GM19467 (cell line): ENCODE data around the gene PLOD3.
A peak's percentile ranks its signal among the peaks of the same experiment; 100 is the strongest.

Experiments used
- ATAC-seq: cut with Tn5 transposase; IDR thresholded peaks from one replicate; pipeline ENCODE4 v1.9.1; 2021; ENCODE audit warnings: mild to moderate bottlenecking, moderate library complexity; ENCODE audit not compliant: unreplicated experiment

PLOD3 gene

DNA sequence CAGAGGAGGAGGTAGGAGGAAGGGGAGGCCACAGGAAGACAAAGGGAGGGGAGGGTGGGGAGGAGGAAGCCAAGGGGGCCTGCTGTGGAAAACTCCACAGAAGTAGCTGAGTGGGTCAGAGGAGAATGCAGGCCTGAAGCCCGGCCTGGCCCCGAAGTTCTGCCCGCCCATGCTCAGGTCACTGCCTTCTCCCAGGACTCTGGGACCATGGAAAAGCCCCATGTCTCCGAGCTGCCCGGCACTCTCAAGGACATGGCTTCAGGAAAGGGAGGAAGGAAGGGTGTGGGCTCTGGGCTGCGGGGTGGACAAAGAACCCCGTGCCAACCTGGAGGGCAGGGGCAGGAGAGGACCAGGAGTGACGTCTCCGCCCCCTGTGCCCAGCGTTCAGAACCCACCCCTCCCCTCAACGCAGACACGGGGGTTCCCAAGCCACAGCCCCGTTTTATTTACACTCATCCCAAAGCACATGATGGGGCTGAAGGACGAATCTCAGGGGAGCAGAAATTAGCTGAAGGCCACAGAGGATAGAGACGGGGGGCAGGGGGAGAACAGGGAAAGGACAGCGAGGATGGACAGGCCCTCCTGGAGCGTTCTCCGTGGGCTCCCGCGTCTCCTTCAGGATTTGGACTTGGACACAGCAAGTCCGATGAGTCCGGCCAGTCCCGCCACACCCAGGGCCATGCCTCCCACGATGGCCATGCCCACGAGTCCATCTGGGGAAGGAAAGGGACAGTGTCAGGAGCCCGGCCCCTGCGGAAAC, 22.0 kb upstream of the PLOD3 start:
- no peak for ATAC-seq

DNA sequence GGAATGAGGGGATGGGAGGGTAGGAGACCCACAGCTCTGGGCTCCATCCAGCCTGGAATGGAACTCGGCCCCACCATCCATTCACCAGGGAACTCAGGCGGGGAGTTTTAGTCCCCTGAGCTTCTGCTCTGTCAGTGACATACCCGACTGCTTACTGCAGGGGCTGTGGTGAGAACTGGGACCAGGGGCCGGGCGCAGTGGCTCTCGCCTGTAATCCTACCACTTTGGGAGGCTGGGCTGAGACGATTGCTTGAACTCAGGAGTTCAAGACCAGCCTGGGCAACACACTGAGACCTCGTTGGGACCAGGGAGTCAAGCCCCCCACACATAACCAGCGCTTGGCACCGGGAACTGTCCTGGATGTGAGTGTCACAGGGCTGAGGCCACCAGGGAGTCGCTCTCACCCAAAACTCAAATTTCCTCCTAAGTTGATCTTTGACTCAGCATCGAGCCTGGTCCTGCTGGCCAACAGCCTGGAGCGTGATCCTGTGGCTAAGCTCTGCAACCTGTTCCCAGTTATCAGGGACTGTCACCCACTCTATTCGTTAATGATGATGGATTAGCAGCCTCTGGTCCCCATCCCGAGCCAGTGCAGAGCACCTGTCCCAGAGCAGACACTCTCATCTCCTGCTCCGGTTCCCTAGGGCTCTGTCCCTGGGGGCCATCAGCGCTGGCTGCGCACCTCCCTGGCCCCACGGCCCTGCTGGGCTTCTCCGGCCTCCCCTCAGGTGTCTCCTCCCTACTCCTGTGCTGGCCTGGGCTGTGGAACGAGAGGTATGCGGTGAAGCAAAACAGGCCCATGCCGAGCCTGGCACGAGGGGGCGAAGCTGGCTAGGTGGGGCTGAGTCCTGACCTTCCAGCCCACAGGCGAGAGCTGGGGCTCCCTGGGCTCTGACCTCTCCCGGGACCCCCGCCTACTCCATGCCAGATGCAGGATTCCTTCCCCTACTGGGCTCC, 21.1 kb upstream of the PLOD3 start:
- ATAC-seq, result no peak

- no peak for ATAC-seq
These were observed 20.1 kb upstream of the PLOD3 start, which contains the start of gene CLDN15 for GRCh38 chr7:101237206-101238067. CLDN15 (minus strand) TSS chr7:101237802; CDS start chr7:101237581, 221 bp downstream.

- ATAC-seq, result no peak
These were observed 19.0 kb upstream of the PLOD3 start for GRCh38 chr7:101236292-101236835.

DNA sequence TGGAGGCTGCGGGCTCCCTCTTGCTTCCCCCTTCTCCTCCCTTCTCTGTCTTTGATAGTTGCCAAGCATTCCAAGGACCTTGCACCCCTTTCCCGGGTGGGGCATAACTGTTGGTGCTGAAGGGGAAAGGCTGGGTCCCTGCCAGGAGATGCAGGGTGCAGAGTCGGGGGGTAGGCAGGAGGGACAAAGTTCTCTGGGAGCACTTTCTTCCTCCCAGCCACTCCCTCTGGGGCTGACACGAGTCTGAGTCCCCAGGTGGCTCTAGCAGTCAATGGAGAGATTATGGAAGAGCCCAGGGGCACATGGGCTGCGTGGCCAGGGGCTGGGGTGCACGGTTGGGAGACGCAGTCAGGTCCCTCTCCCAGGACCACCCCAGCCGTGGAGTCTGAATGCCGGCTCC, 18.1 kb upstream of the PLOD3 start:
- no peak for ATAC-seq

- no peak for ATAC-seq
These were observed 17.7 kb upstream of the PLOD3 start for GRCh38 chr7:101235050-101235449.

DNA sequence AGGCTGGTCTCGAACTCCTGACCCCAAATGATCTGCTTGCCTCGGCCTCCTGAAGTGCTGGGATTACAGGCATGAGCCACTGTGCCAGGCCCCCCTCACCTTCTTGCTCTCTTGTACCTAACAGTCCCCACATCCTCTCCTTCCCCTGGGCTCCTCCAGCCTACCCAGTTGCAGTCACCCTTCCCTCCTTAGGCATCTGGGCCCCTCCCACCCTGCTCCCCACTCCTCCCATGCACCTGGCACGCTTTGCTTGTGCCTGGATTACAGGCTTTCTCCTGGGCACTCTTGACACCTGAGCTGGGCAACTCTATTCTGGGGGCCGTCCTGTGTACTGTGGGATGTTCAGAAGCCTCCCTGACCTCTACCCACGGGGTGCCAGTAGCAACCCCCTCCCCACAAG, 17.3 kb upstream of the PLOD3 start:
- no peak for ATAC-seq

GRCh38 chr7:101233907-101234547, 16.6 kb upstream of the PLOD3 start:
- ATAC-seq, result no peak

- no peak for ATAC-seq
These were observed 14.9 kb upstream of the PLOD3 start for GRCh38 chr7:101232141-101232850.

- no peak for ATAC-seq
These were observed 14.3 kb upstream of the PLOD3 start for GRCh38 chr7:101231644-101232043.

DNA sequence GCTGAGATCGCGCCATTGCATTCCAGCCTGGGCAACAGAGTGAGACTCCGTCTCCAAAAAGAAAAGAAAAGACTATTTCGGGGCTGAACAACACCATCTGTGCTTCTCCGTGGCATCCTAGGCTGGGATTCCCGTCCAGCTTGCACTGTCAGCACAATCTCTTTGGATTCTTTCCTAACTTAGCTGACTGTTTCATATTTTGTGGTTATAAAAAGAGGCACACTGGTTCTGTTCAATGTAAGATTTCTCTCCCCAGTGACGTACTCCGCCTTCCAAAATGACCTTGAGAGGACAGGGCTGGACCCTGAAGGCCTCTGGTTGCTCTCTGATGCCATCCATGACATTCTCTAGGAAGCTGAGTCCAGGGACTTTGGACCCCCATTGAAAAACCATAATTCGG, 9.3 kb upstream of the PLOD3 start:
- no peak for ATAC-seq

GRCh38 chr7:101225650-101226049, 8.3 kb upstream of the PLOD3 start:
- ATAC-seq, result no peak

DNA sequence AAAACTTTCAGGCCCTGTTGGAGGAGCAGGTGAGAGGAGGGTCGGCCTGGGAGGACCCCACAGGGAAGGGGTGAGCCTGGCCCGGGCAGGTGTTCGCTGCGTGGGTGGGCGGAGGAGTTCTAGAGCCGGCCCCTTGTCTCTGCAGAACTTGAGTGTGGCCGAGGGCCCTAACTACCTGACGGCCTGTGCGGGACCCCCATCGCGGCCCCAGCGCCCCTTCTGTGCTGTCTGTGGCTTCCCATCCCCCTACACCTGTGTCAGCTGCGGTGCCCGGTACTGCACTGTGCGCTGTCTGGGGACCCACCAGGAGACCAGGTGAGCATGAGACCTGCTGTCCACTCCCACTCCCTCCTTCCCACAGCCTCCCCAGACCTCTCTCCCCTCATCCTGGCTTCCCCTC, 6.1 kb upstream of the PLOD3 start:
- ATAC-seq, result no peak

GRCh38 chr7:101222275-101222830, 5.0 kb upstream of the PLOD3 start:
- ATAC-seq, result no peak

- ATAC-seq, result no peak
These were observed 2.9 kb upstream of the PLOD3 start for GRCh38 chr7:101220295-101220694.

- ATAC-seq, result no peak
These were observed 1.1 kb upstream of the PLOD3 start for GRCh38 chr7:101218236-101219125.

GRCh38 chr7:101216860-101217387, 457 bp downstream of the PLOD3 start:
- peak; percentile 5 for ATAC-seq
